Stimulated activated naive CD4-positive, alpha-beta T cell (primary cell): Measurements from ENCODE around the gene CDK15.
"Not testable (repeated sequence)": the region's sequence is repeated elsewhere in the genome, so short reads cannot be mapped to it uniquely, and the experiment has no call there.

Experiments used
- DNase-seq, 6 experiments: peaks; one replicate each; lab custom pipeline; 2025; lab: John Stamatoyannopoulos, UW

Gene CDK15

DNA sequence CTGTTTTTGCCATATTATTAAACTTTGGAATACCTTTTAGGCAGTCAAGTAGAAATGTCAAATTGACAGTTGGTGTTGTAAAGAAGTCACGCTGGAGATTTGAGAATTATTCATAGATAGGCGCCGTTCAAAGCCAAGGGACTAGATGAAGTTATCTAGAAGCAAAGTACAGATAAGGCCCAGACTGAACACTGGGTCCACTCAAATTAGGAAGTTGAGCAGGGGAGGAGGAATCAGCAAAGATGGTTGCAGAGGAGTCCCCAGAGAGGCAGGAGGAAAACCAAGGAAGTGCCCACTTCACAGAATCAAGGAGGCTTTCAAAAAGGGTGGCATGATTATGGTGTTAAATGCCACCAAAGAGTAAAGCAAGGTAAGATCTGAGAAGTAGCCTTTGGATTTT is 16.0 kb upstream of the CDK15 start:
- no peak for DNase-seq

DNA sequence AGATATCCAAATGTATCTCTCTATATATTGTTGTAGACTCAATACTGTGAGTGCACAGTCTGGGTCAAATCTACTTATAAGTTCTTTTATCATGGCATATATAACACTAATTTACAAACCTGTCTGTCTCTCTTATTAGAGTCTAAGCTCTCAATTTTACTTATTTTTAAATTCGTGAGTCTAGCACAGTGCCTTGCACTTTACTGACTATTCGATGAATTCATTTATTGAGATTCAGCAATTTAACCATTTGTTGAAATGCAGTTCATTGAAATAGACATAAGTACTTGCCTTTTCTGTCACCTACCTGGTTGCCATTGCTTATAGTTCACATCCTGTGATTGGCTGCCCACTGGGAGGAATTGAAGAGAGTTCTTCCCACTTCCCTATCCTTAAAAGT is 15.3 kb upstream of the CDK15 start:
- DNase-seq, result no peak

DNA sequence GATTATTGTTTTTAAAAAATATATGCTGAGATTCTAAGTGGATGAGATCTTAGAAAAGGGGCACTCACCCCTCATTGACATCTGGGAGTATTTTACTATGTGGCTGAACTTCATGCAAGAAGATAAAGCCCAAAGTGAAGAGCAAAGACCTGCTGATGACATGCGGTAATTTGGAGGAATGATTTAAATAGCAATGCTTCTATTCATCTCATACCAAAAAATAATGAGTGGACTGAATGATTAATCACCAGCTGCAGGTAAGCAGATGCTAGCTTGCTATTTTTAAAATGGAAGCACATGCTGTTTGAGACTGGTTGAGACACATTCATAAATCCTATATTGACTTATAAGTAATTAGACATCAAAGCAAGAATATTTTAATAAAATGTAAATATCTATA is 12.7 kb upstream of the CDK15 start:
- DNase-seq, result no peak

DNA sequence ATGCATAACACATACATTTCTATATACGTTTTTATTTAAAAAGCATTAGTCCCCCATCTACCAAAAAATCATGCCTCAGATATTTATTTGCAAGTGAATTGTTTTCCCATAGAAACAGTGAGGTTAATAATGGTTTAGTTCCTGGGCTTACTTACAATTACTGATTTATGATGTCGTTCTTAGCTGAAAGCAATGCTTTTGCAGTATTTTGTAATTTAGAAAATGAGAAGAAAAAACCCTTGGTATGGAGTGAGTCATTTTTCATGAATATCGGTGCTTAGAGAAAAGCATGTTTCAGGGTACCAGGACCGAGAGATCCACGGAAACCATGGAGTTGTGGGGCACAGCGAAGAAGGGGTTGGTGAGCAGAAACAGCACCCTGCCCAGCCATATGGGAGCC is 12.0 kb upstream of the CDK15 start:
- no peak for DNase-seq

DNA sequence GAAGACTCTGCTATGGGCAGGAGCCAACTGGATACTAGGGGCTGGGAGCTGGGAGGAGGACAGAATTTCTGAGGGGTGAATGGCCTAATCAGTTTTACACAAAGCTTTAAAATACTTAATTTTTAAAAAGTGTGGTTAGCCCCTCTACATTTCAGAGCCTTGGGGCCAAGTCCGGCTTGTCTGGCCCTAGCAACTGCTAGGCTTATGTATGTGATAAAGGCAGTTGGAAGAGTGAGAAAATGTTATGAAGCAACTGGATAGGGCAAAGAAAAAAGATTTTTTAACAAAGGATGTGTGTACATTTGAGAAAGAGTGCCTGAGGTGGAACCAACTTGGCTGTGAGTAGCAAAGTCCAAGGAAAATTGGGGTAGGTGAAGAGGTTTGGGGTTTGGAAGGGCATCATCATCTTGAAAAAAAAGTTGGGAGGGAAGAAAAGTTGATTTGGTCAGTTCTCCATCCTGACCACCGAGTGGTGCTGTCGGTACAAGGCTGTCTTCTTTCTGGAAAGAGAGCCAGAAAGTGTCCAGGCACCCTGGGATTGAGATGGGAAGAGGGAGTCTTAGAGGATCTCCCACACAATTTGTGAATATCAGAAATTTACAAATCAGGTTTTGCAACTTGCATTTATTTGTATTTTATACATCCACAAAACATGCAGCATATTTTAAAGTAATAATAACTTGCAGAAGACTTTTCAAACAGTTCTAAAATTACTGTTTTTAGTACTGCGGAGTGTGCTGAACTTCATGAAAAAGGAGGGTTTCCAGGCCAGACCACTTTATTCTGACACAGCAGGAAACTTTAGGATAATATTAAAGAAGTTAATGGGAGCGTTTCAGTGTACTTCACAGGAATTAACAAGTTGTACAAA is 10.5 kb upstream of the CDK15 start:
- no peak for DNase-seq

DNA sequence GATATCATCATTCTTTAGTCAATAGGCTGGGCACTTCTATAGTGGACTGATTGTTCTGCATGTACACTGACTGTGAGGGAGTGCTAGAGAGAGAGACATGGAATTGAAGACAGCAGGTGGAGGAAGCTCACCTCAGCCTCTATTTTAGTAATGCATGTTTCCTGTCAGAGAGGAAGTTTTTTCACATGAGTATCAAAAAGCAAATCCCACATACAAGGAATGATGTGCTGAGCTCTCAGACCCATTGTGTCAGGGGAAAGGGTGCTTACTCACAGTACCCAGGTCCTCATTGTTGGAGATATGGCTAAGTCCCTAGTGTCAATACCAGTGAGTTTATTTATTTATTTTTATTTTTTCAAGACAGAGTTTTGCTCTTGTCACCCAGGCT is 9.9 kb upstream of the CDK15 start:
- no peak for DNase-seq

DNA sequence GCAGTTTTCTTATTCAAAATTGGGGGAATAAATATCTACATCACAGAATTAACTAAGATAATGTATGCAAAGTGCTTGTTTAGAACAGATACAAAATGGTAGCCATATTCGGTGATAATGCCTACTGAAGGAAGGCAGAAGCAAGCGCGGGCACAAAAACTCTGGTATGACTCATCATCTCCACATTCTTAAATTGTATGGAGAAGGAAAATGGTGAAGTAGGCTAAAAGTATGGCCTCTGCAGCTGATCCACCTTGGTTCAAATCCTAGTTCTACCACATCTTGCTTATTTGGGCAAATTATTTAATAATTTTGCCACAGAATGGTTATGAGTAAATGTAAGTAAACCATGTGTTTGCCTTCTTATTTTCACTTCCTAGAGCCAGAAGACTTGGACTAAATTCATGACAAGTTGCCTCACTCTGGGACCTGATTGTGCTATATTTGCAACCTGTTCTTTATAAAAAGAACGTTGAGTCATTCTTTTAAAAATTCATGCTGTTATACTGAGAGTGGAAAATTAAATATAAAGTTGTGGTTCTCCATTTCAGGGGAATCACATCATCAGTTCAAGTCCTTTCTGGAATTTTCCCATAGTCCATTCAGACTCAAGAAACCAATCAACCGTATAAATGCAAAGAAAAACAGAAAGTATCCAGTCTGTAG is 9.0 kb upstream of the CDK15 start:
- no peak for DNase-seq

DNA sequence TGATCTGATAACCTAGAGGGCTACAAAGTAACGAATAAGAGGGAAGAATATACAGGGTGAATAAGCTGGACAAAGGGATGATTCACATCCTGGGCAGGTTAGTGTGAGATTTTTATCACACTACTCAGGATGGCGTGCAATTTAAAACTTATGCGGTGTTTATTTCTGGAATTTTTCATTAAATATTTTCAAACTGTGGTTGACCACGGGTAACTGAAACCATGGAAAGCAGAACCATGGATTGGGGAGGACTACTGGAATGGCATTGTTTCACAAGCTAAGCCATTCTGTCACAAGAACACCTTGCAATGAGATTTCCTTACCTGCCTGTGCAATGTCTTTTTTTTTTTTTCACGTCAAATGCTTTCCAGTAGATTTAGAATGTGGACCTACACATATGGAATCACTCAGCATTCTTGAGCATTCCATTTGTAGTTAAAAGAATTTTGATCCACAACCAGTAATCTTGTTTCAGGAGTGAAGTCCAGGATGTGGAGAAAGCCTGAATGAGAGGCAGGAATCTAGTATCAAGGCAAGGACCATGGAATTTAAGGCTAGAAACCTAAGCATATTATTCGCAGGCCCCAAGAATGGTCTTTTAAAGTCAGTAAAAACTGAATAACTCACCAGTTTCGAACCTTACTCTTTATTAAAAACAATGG is 8.0 kb upstream of the CDK15 start:
- DNase-seq, result no peak

DNA sequence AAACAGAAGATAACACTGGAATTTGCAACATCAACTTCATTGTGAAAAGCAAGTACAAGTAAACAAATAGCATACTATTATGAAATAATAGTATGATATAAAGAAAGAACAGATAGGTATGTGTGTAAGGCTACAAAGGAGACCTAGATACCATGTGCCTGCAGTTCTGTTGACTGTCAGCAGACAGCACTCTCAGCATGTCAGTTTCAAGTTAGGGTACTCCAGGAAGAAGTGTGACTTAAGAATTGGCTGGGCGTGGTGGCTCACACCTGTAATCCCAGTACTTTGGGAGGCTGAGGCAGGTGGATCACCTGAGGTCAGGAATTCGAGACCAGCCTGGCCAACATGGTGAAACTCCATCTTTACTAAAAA is 7.4 kb upstream of the CDK15 start:
- not testable (repeated sequence) for DNase-seq

DNA sequence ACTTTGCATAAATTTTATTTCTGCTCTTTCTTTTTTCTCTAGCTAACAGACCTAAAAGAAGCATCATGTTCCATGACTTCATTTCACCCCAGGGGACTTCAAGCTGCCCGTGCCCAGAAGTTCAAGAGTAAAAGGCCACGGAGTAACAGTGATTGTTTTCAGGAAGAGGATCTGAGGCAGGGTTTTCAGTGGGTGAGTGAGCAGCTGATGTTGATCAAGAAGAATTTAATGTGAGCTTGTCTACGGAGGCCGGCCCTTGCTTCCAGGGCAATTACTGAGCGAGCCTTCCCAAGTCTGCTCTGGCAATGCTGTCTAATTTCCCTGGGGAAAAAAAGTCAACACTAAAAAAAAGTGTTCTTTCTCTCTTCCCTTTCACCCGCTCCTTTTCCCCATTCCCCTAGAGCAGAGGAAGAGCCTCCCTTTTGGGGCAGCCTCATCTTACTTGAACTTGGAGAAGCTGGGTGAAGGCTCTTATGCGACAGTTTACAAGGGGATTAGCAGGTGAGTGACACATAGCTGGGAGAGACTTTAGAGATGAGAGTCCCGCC is 1.2 kb downstream of the CDK15 start:
- DNase-seq, result no peak

DNA sequence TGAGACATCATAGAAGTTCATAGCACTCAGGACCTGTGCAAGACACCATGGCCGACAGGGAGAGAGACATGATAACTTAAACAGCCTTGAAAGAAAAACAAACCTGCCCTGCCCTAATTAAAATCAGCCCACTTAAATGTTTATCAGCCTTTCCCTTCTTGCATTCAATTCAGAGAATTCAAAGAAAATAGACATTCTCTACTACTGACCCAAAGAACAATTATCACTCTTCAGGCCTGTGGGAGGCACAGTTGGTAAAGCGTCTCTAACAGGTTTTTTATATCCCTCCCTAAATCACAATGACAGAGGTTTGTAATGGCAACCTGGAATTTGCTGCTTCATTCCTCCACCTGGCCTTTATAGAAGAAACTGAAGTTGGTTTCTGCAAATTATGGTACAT is 1.7 kb downstream of the CDK15 start:
- no peak for DNase-seq

DNA sequence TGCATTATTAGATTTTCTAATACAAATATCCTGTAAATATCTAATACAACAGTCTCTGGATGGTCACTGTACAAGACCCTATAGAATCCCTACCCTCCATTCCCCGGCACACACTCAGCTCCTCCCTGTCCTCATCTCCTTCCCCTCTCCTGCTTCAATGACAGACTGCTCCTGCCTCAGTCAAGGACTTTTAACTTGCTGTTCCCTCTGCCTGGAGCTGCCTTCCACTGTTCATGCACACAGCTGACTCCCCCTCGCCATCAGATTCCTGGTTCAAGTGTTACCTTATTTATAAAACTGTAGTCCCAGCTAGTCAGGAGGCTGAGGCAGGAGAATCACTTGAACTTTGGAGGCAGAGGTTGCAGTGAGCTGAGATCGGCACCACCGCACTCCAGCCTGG is 3.3 kb downstream of the CDK15 start:
- DNase-seq, result no peak

DNA sequence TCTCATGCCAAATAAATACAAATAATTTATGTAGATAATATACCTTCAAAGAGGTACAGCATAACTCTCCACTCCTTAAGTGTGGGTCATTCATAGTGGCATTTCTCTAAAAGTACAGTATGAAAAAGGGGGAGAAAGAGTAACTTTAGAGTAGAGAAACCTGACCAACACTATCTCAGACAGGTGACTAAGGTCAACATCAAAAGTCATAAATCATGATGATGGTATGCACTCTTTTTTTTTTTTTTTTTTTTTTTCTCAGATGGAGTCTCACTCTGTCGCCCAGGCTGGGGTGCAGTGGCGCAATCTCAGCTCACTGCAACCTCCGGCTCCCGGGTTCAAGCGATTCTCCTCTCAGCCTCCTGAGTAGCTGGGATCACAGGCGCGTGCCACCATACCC is 4.3 kb downstream of the CDK15 start:
- DNase-seq, result not testable (repeated sequence)

DNA sequence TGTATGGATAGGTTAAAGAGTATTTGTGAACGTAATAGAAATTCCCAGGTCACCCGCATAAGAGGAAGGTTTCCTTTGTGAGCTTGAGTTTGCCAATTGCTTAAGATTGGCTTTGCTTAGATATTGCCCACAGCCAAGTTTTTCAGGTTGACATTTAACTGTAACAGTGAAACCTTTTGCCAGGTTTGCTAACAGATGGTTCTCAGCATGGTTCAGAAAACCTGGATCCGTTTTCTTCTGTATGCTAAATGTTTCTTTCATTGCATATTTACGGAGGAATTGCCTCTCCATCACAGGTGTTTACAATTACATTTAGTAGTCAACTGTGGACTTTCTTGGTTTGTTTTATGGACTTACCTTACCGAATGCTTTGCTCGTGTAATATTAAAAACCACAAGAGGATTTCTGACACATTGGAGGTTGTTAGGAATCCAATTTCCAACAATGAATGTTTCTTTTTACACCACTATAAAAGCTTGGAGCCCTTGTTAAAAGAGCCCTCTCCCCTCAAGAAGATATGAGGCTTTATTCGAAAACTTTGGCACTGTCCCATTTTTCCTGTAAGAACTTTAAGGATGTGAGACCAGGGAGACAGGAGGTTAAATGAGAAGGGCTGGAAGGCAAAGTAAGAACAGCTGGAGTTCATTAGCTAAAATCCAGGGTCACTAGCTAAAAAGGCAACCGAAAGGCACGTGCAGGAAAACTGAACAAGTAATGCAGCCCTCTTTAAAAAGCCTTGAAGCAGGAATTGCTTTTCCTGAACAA is 7.8 kb downstream of the CDK15 start:
- no peak for DNase-seq

DNA sequence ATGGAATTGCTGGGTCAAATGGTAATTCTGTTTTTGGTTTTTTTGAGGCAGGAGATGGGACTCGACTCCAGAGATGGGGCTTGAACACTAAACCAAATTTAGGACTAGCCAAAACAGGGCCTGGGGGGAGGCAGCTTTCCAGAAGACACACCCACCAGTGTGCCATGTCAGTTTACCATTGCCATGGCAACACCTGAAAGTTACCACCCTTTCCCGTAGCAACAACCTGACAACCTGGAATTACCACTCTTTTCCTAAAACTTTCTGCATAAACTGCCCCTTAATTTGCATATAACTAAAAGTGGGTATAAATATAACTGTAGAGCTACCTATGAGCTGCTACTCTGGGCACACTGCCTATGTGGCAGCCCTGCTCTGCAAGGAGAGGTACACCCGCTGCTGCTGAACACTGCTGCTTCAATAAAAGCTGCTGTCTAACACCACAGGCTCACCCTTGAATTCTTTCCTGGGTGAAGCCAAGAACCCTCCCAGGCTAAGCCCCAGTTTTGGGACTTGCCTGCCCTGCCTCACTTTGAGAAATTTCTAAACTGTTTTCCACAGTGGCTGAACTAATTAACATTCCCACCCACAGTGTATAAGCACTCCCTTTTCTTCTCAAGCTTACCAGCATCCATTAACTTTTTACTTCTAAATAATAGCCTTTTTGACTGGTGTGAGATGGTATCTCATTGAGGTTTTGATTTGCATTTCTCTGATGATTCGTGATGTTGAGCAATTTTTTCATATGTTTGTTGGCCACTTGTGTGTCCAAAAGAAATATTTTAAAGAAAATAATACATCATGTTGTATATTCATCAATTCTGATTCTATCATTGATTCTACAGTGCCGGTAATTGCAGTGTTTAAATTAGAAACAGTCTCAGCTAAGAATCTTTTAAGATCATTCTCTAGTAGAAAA is 10.6 kb downstream of the CDK15 start:
- no peak for DNase-seq

DNA sequence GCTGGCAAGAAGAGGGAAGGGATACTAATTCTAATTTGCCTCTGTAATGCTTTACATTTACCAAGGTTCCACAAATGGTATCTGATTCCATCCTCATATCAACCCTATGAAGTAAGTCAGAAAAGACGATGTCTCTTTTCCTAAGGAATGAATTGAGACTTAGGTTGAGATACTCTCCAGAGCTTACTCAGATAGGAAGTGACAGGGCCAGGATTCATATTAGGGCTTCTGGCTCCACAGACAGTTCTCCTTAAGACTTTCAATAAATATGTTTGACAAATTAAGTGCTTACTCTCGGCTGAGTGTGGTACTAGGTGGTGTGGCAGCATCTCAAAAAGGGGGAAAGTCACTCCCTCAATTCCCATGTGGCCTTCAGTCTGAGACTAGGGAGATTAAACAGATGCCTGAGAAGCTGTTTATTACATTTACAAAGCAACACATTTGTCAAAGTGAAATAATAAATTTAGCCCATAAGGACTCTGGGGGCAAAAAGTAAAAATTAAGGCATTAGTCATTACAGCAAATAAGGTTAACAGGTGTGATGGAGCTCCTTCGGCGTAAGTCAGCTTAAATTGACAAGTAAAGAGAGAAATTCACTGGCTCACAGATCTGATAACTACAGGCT is 14.2 kb downstream of the CDK15 start:
- no peak for DNase-seq

DNA sequence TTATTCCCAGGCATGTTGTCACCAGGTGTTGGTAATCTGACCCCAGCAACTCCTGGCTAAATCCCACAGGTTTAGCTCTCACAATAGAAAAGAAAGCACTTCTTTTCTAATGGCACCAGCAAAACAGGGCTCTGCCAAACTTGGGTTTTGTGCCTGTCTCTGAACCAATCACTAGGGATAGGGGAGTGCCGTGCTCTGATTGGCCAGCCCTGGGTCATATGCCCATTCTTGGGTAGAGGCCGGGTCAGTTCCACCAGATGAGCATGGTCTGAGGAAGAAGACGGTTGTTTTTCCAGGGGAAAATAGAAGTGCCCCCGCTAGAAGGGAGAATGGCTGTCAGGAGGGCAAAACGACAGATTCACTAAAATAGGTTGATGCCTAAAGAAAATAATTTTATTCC is 14.7 kb downstream of the CDK15 start:
- DNase-seq, result no peak

DNA sequence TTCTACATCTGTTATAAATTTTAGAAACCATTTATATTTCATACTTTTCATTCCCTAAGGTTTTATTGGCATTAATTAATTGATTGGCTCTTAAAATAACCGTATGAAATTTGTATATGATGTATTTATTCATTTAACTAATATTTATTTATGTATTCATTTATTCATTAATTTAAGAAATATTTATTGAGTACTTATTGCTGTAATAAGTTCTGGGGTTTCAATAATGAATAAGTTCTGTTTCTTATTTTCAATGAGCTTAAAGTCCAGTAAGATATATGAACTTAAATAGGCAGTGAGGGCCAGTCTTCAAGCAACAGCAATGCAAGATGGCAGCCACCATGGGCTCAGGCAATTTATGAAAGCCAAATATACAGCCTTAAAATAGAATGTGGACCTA is 17.9 kb downstream of the CDK15 start:
- no peak for DNase-seq

DNA sequence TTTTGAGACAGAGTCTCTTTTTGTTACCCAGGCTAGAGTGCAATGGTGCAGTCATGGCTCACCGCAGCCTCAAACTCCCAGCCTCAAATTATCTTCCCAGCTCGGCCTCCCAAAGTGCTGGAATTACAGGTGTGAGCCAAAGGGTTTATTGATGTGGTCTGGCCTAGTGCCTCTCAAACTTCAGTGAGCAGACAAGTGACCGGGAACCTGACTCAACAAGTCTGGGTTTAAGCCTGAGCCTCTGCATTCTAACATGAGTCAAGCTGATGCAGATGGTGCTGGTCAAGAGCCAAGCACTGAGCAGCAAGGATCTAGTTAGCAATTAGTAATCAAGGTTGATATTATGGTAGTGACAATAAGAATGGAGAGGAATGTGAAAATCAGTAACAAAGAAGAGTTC is 21.3 kb downstream of the CDK15 start:
- no peak for DNase-seq

DNA sequence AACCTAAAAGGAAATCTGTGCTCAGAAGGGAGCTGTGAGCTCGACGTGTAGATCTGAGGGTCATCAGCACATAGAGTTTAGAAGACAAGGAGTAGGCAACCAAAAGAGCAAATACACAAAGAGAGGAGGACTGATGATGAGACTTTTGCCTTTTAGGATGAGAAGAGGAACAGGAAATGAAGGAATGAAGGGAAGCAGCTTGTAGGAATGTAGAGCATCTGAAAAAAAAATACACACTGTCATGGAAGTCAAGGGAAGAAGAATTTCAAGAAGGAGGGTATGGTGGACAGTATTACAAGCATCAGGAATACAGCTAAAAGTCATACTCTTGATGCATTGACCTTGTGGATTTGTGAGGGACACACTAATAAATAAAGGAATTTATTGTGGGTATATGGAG is 21.9 kb downstream of the CDK15 start:
- DNase-seq, result no peak

DNA sequence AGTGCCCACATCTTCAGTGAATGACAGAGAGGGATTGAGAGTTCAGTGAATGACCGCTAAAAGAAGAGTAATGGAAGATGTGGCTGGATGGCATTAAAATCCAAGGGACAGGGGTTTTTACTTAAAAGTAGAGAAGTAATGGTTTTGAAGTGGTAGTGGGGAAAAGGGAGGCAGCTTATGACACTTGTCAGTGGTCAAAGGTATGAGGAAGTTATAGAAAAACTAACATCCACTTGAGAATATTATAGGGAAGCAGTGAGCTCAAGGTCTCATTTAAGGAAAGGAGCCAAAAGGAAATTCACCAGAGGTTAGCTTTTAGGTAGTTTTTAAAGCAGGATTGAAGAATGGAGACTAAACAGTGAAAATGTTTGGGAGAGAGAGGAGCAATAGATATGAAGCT is 24.3 kb downstream of the CDK15 start:
- DNase-seq, result no peak
